CD4-positive, alpha-beta T cell treated with Interleukin-12 subunit alpha and Interleukin-12 subunit beta, for 1 hour (primary cell): ENCODE results near the gene DLG4.
"Not testable (repeated sequence)": the region's sequence is repeated elsewhere in the genome, so short reads cannot be mapped to it uniquely, and the experiment has no call there.

Experiments
- DNase-seq: peaks from one replicate; pipeline ENCODE4 v3.0.0-alpha.2; 2020

The DLG4 gene

GRCh38 chr17:7211491-7212273 is 8.0 kb downstream of the DLG4 start:
- DNase-seq, result no peak

GRCh38 chr17:7208754-7209460 is 10.7 kb downstream of the DLG4 start:
- no peak for DNase-seq

GRCh38 chr17:7208027-7208571 is 11.5 kb downstream of the DLG4 start:
- DNase-seq, result no peak

GRCh38 chr17:7207120-7208001 is 12.3 kb downstream of the DLG4 start:
- DNase-seq, result no peak

- no peak for DNase-seq
These were observed 14.1 kb downstream of the DLG4 start for GRCh38 chr17:7205561-7205960.

- DNase-seq, result peak; percentile 99
These were observed 14.7 kb downstream of the DLG4 start for GRCh38 chr17:7204828-7205461.

GRCh38 chr17:7204336-7204735 is 15.3 kb downstream of the DLG4 start:
- no peak for DNase-seq

GRCh38 chr17:7203391-7203790 is 16.2 kb downstream of the DLG4 start:
- DNase-seq, result no peak

GRCh38 chr17:7196651-7197401 is 22.8 kb downstream of the DLG4 start:
- DNase-seq, result no peak

- DNase-seq, result no peak
These were observed 23.7 kb downstream of the DLG4 start for GRCh38 chr17:7195971-7196370.

GRCh38 chr17:7192271-7192937 is 27.2 kb downstream of the DLG4 start:
- DNase-seq, result no peak

GRCh38 chr17:7191571-7192270 is 27.9 kb downstream of the DLG4 start:
- DNase-seq, result peak; percentile 23

GRCh38 chr17:7191069-7191468 is 28.6 kb downstream of the DLG4 start:
- no peak for DNase-seq

- no peak for DNase-seq
These were observed 29.2 kb downstream of the DLG4 start for GRCh38 chr17:7190276-7190917.

GRCh38 chr17:7186241-7186640 is 33.4 kb downstream of the DLG4 start:
- DNase-seq, result no peak

- no peak for DNase-seq
These were observed 35.0 kb downstream of the DLG4 start for GRCh38 chr17:7184647-7185046.

GRCh38 chr17:7184091-7184488 is 35.5 kb downstream of the DLG4 start:
- no peak for DNase-seq

- DNase-seq, result no peak
These were observed 36.1 kb downstream of the DLG4 start for GRCh38 chr17:7183433-7184090.

- DNase-seq, result not testable (repeated sequence)
These were observed 37.5 kb downstream of the DLG4 start for GRCh38 chr17:7182101-7182500.
